CD14-positive monocyte (primary cell): ENCODE data around the gene PRXL2B. TPM values are rescaled to one million over a fixed set of nuclear protein-coding genes. Genes with fewer than 3 reads are reported as not detected.

Experiments
- DNase-seq, 3 donors: peaks; one replicate each; pipeline ENCODE4 v3.0.0-alpha.2; 2011 to 2022
- H2AFZ ChIP-seq: 2 replicates; pipeline ENCODE4 v1.6.0; 2012; ENCODE audit warnings: mild to moderate bottlenecking, low read depth, low read length, inconsistent platforms; ENCODE audit not compliant: insufficient read depth, poor library complexity, severe bottlenecking
- H3K27ac ChIP-seq, 2 donors: 1 replicate in 1 of 2; 2 replicates in 1 of 2; pipeline ENCODE4 v1.5.1; 2012 to 2013; ENCODE audit warnings: low read length in 2 of 2, control low read depth in 1 of 2, inconsistent platforms in 1 of 2, low read depth in 1 of 2, mild to moderate bottlenecking in 1 of 2
- H3K27me3 ChIP-seq, 2 donors: one replicate each; pipeline versions ENCODE4 v1.6.0 to v1.6.1; 2011 to 2013; ENCODE audit warnings: low read length in 2 of 2; ENCODE audit not compliant: control insufficient read depth in 2 of 2, insufficient read depth in 2 of 2
- H3K36me3 ChIP-seq, 2 donors: replicated peaks in 1 of 2; 1 replicate in 1 of 2; 2 replicates in 1 of 2; pipeline versions ENCODE4 v1.5.1 to v1.6.1; 2012 to 2013; ENCODE audit warnings: low read length in 2 of 2, control low read depth in 1 of 2, inconsistent platforms in 1 of 2, mild to moderate bottlenecking in 1 of 2; ENCODE audit not compliant: insufficient read depth in 2 of 2, control insufficient read depth in 1 of 2
- H3K4me1 ChIP-seq, 2 donors: 1 replicate in 1 of 2; 2 replicates in 1 of 2; pipeline versions ENCODE4 v1.5.1 to v1.6.1; 2012 to 2013; ENCODE audit warnings: low read length in 2 of 2, control low read depth in 1 of 2, inconsistent platforms in 1 of 2, mild to moderate bottlenecking in 1 of 2, moderate library complexity in 1 of 2; ENCODE audit not compliant: insufficient read depth in 2 of 2, control insufficient read depth in 1 of 2
- H3K4me2 ChIP-seq: replicated peaks from 2 replicates; pipeline ENCODE3; 2012; ENCODE audit warnings: low read length, moderate library complexity, mild to moderate bottlenecking; ENCODE audit not compliant: poor library complexity, severe bottlenecking; ENCODE audit errors: extremely low read depth
- H3K4me3 ChIP-seq, 3 experiments: fragments of 200-600 bp in 1 of 3; sonication (generic) in 1 of 3; replicated peaks in 1 of 3; 1 replicate in 2 of 3; 2 replicates in 1 of 3; pipeline ENCODE4 v1.5.1; 2011 to 2013; ENCODE audit warnings: low read length in 3 of 3, mild to moderate bottlenecking in 3 of 3, control low read depth in 2 of 3, low read depth in 2 of 3, inconsistent platforms in 1 of 3, moderate library complexity in 1 of 3
- H3K79me2 ChIP-seq: 2 replicates; pipeline ENCODE4 v1.6.0; 2012; ENCODE audit warnings: mild to moderate bottlenecking, control low read depth, inconsistent platforms, low read length, moderate library complexity; ENCODE audit not compliant: insufficient read depth
- H3K9ac ChIP-seq: 2 replicates; pipeline ENCODE4 v1.6.0; 2017; ENCODE audit warnings: low read length, mild to moderate bottlenecking; ENCODE audit not compliant: insufficient read depth, poor library complexity, severe bottlenecking
- H3K9me3 ChIP-seq, 2 donors: replicated peaks in 1 of 2; 1 replicate in 1 of 2; 2 replicates in 1 of 2; pipeline versions ENCODE4 v1.5.1 to v1.6.1; 2012 to 2013; ENCODE audit warnings: low read length in 2 of 2, control low read depth in 1 of 2; ENCODE audit not compliant: control insufficient read depth in 1 of 2, insufficient read depth in 1 of 2
- H4K20me1 ChIP-seq: 2 replicates; pipeline ENCODE4 v1.6.0; 2012; ENCODE audit warnings: mild to moderate bottlenecking, low read length, control low read depth, moderate library complexity; ENCODE audit not compliant: insufficient read depth
- H3K27ac Mint-ChIP-seq, 7 donors: one replicate each; pipeline ENCODE4 v1.8.0; 2020; ENCODE audit warnings: mild to moderate bottlenecking in 7 of 7, mixed read lengths in 7 of 7, moderate library complexity in 6 of 7, inconsistent platforms in 2 of 7
- H3K27me3 Mint-ChIP-seq, 3 donors: one replicate each; pipeline ENCODE4 v1.8.0; 2021 to 2022; ENCODE audit warnings: low read depth in 3 of 3, mild to moderate bottlenecking in 3 of 3, mixed read lengths in 3 of 3, moderate library complexity in 3 of 3, inconsistent platforms in 1 of 3
- H3K36me3 Mint-ChIP-seq, 2 donors: one replicate each; pipeline ENCODE4 v1.8.0; 2020; ENCODE audit warnings: mixed read lengths in 2 of 2, inconsistent platforms in 1 of 2, mild to moderate bottlenecking in 1 of 2
- H3K4me1 Mint-ChIP-seq: one replicate; pipeline ENCODE4 v1.8.0; 2020; ENCODE audit warnings: mild to moderate bottlenecking, mixed read lengths
- H3K4me3 Mint-ChIP-seq, 2 donors: one replicate each; pipeline ENCODE4 v1.8.0; 2020; ENCODE audit warnings: mild to moderate bottlenecking in 2 of 2, mixed read lengths in 2 of 2, moderate library complexity in 1 of 2
- H3K9me3 Mint-ChIP-seq, 7 donors: one replicate each; pipeline ENCODE4 v1.8.0; 2020 to 2022; ENCODE audit warnings: mixed read lengths in 7 of 7, mild to moderate bottlenecking in 6 of 7, moderate library complexity in 6 of 7, inconsistent platforms in 2 of 7
- WGBS: methylation state at CpG from one replicate; pipeline ENCODE4 v1.1.5; 2013; ENCODE audit warnings: missing lambda C conversion rate; ENCODE audit not compliant: insufficient coverage; 5-methylcytosine and 5-hydroxymethylcytosine counted together
- intact Hi-C, 2 donors: fragments of 100-400 bp; cut with micrococcal nuclease; formaldehyde crosslinking; loops; one replicate each; pipeline versions ENCODE4 v1.15.0 to v1.15.1; 2023
- polyA plus RNA-seq, 3 donors: library from polyadenylated mRNA; depleted of rRNA in 1 of 3; unstranded in 2 of 3; stranded (reverse) in 1 of 3; fragments of 300-500 nt in 2 of 3; fragments of >200 nt in 1 of 3; fragmentation: Illumina TruSeq in 2 of 3; gene quantifications; 1 replicate in 2 of 3; 2 replicates in 1 of 3; pipeline ENCODE4 v1.2.3, GENCODE V29; 2012 to 2021
- TF ChIP-seq, protein P1 (sequence below): fragments of 200-600 bp; IDR thresholded peaks from one replicate; pipeline ENCODE4 v1.8.0; 2022; ENCODE audit warnings: antibody characterized with exemption, mild to moderate bottlenecking

Gene PRXL2B
- polyA plus RNA-seq, 3 donors: 3.6 to 8.8 (median 6.0) TPM

DNA sequence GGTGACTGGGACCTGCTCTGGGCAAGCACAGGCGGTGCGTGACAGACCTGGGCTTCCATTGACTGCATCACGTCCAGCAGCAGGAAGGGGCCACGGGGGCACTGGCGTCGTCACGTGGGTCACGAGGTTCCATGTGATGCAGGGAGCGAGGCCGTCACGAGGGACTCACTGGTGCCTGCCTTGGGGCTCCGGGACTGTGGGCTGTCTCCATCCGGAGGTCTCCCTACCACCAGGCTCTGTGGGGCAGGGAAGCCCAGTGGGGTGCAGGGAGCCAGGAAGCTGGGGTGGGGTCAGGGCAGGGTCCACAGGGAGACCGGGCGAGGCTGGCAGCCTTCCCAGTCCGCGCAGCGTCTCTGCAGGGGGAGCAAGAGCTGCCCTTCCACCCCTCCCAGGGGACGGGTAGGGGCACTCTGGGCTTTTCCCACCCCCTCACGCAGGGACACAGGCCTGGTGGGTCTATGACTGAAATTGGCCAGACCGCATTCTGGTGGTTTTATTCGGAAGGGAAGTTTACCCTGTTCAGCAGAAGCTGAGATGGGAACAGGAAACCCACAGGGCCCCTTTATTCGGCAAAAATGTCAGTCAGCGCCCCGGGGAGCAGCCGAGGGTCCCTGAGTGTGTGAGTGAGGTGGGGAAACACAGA, 30.8 kb upstream of the PRXL2B start:
- Mint-ChIP-seq H3K27me3 (peaks cover 7 to 16% (median 14%) of the 10 kb centered on the region in 3 donors), H3K9me3 (peaks cover 0 to 3% (median 0%) of the 10 kb centered on the region in 7 donors), H3K27ac (peak overlapping the region; percentile 97 to 100 (median 98)), H3K36me3 (peaks cover 24 to 33% of the 10 kb centered on the region in 2 donors), H3K4me3 (peak overlapping the region; percentile 93 to 96), H3K4me1 (peaks cover 26% of the 10 kb centered on the region)
- Histone ChIP-seq H3K36me3 (peaks cover 31 to 33% of the 10 kb centered on the region in 2 donors), H4K20me1 (peaks cover 31% of the 10 kb centered on the region), H3K27ac (peak overlapping the region; percentile 96 to 97), H2AFZ (peak overlapping the region; percentile 69), H3K4me2 (peak overlapping the region; percentile 97), H3K9ac (peak overlapping the region; percentile 93), H3K27me3 (no peaks in the 10 kb centered on the region), H3K4me3 (peak overlapping the region; percentile 77 to 98 (median 82)), H3K79me2 (peaks cover 27% of the 10 kb centered on the region), H3K4me1 (peaks cover 35 to 39% of the 10 kb centered on the region in 2 donors), H3K9me3 (no peaks in the 10 kb centered on the region)
- TF ChIP-seq, protein P1, sequence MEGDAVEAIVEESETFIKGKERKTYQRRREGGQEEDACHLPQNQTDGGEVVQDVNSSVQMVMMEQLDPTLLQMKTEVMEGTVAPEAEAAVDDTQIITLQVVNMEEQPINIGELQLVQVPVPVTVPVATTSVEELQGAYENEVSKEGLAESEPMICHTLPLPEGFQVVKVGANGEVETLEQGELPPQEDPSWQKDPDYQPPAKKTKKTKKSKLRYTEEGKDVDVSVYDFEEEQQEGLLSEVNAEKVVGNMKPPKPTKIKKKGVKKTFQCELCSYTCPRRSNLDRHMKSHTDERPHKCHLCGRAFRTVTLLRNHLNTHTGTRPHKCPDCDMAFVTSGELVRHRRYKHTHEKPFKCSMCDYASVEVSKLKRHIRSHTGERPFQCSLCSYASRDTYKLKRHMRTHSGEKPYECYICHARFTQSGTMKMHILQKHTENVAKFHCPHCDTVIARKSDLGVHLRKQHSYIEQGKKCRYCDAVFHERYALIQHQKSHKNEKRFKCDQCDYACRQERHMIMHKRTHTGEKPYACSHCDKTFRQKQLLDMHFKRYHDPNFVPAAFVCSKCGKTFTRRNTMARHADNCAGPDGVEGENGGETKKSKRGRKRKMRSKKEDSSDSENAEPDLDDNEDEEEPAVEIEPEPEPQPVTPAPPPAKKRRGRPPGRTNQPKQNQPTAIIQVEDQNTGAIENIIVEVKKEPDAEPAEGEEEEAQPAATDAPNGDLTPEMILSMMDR: no peak
- peak; percentile 95 to 99 (median 97) for DNase-seq
- intact Hi-C loops: no loop called here
- WGBS: under 1% methylated on average over 24 of the region's 26 CpGs

DNA sequence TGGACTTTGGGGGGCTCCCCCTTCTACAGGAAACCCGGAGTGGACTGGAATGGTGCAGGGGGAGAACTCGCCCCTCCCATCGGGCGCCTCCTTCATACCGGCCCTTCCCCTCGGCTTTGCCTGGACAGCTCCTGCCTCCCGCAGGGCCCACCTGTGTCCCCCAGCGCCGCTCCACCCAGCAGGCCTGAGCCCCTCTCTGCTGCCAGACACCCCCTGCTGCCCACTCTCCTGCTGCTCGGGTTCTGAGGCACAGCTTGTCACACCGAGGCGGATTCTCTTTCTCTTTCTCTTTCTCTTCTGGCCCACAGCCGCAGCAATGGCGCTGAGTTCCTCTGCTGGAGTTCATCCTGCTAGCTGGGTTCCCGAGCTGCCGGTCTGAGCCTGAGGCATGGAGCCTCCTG, 30.3 kb upstream of the PRXL2B start, which contains the start of gene TNFRSF14:
Gene TNFRSF14, plus strand, starts transcription at position 95 of the 401 bp plus-strand sequence. Its CDS starts 294 bp downstream, at position 389.
- TF ChIP-seq, protein P1: no peak
- peak within 1 kb of the TSS; percentile 77 to 98 (median 82) for H3K4me3 ChIP-seq
- H2AFZ ChIP-seq: peak within 1 kb of the TSS; percentile 69
- H3K27ac Mint-ChIP-seq: peak within 1 kb of the TSS; percentile 97 to 100 (median 98)
- H3K4me1 ChIP-seq: peaks cover 35 to 39% of the 10 kb centered on the region in 2 donors
- intact Hi-C loops: no loop called here
- peak within 1 kb of the TSS; percentile 93 to 96 for H3K4me3 Mint-ChIP-seq
- peaks cover 24% of the 10 kb centered on the region for H3K4me1 Mint-ChIP-seq
- peaks cover 0 to 3% (median 0%) of the 10 kb centered on the region in 7 donors for H3K9me3 Mint-ChIP-seq
- peaks cover 8 to 16% (median 14%) of the 10 kb centered on the region in 3 donors for H3K27me3 Mint-ChIP-seq
- H3K9ac ChIP-seq: peak within 1 kb of the TSS; percentile 93
- H3K36me3 ChIP-seq: peaks cover 36 to 38% of the 10 kb centered on the region in 2 donors
- peaks cover 27% of the 10 kb centered on the region for H3K79me2 ChIP-seq
- under 1% methylated on average over 15 of the region's 16 CpGs for WGBS
- peak; percentile 69 to 75 (median 75) for DNase-seq
- peak within 1 kb of the TSS; percentile 96 to 97 for H3K27ac ChIP-seq
- no peaks in the 10 kb centered on the region for H3K9me3 ChIP-seq
- H4K20me1 ChIP-seq: peaks cover 37% of the 10 kb centered on the region
- H3K4me2 ChIP-seq: peak within 1 kb of the TSS; percentile 97
- peaks cover 27 to 38% of the 10 kb centered on the region in 2 donors for H3K36me3 Mint-ChIP-seq
- H3K27me3 ChIP-seq: no peaks in the 10 kb centered on the region
